Measurements from ENCODE around the gene PDAP1.

GRCh38 chr7:99433158-99433557 is 24.8 kb upstream of the PDAP1 start:
- TF ChIP-seq CTCF (IDR thresholded peaks at IDR 0.05; ENCODE audit: low read depth, low read length), result no peak
- TF ChIP-seq MAX (IDR thresholded peaks at IDR 0.05; ENCODE audit: low read depth, low read length), result no peak
- TF ChIP-seq POLR2A (IDR thresholded peaks at IDR 0.05; ENCODE audit: extremely low read depth, insufficient read length), result no peak
- no peak for TF ChIP-seq MYC (IDR thresholded peaks at IDR 0.05; ENCODE audit: low read depth, low read length)
